GM12891 (cell line): Measurements from ENCODE around the gene EPGN.

ENCODE experiments used
- DNase-seq: peaks from one replicate; pipeline ENCODE4 v3.0.0; 2011; ENCODE audit warnings: low spot score; ENCODE audit not compliant: insufficient read length
- FAIRE-seq: peaks from 2 replicates; lab custom pipeline; 2011; peaks lifted over from hg19 to GRCh38; lab: Jason Lieb, UNC
- PAX5 ChIP-seq: IDR thresholded peaks from 2 replicates; pipeline ENCODE4 v1.6.1; 2011; ENCODE audit warnings: low read length, moderate library complexity, mild to moderate bottlenecking; ENCODE audit not compliant: insufficient read depth, severe bottlenecking
- POLR2A ChIP-seq: IDR thresholded peaks from 2 replicates; pipeline ENCODE4 v1.6.1; 2011; ENCODE audit warnings: low read depth, low read length, control low read depth
- POLR2AphosphoS5 ChIP-seq: IDR thresholded peaks from 2 replicates; pipeline ENCODE4 v1.6.1; 2011; ENCODE audit warnings: low read depth, low read length, control low read depth
- POU2F2 ChIP-seq: IDR thresholded peaks from 2 replicates; pipeline ENCODE4 v1.6.1; 2011; ENCODE audit warnings: low read depth, mild to moderate bottlenecking, control low read depth, low read length, moderate library complexity
- SPI1 ChIP-seq: IDR thresholded peaks from 2 replicates; pipeline ENCODE4 v1.6.1; 2011; ENCODE audit warnings: low read depth, low read length, control low read depth
- TAF1 ChIP-seq: IDR thresholded peaks from 2 replicates; pipeline ENCODE4 v1.6.1; 2011; ENCODE audit warnings: low read depth, low read length, control low read depth

Gene EPGN

DNA sequence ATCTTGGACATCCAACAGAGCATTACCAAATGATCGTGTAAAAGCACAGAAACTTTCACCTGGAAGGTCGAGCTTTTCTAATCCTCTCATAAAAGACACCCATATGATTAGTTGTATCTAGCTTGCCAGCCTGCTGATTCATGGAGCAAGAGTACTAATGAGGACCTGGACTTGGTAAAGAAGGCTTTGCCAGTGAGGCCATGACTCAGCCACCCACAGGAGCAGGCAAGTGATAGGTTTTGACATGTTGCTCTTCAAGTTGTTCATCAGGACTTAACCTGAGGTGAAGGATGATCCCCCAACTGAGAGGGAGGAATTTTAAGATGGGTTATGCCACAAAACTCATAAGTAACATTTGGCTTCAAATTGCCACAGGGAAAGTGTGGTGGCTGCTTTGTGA is 24.7 kb upstream of the EPGN start:
- FAIRE-seq (no peak), DNase-seq (no peak)
- no peak for TF ChIP-seq TAF1
- TF ChIP-seq PAX5: no peak
- TF ChIP-seq SPI1: no peak
- TF ChIP-seq POLR2AphosphoS5: no peak
- no peak for TF ChIP-seq POLR2A
- no peak for TF ChIP-seq POU2F2

- TF ChIP-seq POU2F2 (no peak), POLR2AphosphoS5 (no peak), TAF1 (no peak), POLR2A (no peak), SPI1 (no peak), PAX5 (no peak)
- FAIRE-seq: no peak
- DNase-seq: no peak
These were observed 24.2 kb upstream of the EPGN start for GRCh38 chr4:74284053-74284452.

GRCh38 chr4:74287164-74287563 is 21.1 kb upstream of the EPGN start:
- TF ChIP-seq PAX5 (no peak), POU2F2 (no peak), SPI1 (no peak), TAF1 (no peak), POLR2A (no peak), POLR2AphosphoS5 (no peak)
- DNase-seq: no peak
- no peak for FAIRE-seq

DNA sequence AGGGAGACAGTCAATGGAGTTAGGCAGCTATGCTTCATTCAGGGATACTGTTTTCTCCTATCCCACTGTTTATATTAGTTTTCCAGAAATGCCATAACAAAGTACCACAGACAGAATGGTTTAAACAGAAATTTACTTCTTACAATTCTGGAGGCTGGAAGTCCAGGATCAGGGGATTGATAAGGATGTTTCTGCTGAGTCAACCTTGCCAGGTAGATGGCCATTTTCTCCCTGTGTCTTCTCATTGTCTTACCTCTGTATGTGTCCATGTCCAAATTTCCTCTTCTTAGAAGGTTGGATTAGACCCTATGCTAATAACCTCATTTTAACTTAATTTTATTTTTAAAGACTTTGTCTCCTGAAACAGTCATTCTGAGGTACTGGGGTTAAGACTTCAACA is 20.5 kb upstream of the EPGN start:
- FAIRE-seq (no peak), DNase-seq (no peak)
- no peak for TF ChIP-seq PAX5
- TF ChIP-seq POLR2A: no peak
- no peak for TF ChIP-seq SPI1
- TF ChIP-seq TAF1: no peak
- TF ChIP-seq POLR2AphosphoS5: no peak
- TF ChIP-seq POU2F2: no peak

DNA sequence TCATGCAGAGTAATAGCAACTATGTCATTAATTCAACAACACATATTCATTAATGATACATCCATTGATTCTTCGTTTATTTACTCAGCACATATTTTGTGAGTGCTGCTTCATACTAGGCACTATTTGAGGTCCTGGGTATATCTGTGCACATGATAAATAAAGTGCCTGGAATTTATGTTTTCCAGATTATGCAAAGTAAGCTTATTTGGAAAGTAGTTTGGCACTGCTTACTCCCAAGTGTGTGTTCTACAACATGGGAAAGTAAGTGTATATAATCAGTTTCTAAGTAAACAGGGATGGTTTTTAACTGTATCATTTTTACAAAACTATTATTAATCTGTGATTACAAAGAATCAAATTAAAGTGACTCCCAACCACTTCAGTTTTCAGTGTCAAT is 16.8 kb upstream of the EPGN start:
- no peak for FAIRE-seq
- no peak for TF ChIP-seq POLR2AphosphoS5
- no peak for TF ChIP-seq SPI1
- TF ChIP-seq POLR2A: no peak

GRCh38 chr4:74292111-74292870 is 16.0 kb upstream of the EPGN start:
- DNase-seq (no peak), FAIRE-seq (no peak)
- TF ChIP-seq POU2F2 (no peak), POLR2AphosphoS5 (no peak), SPI1 (no peak), POLR2A (no peak), PAX5 (no peak), TAF1 (no peak)

More for the DNA sequence above, 16.8 kb upstream of the EPGN start:
- DNase-seq: no peak

GRCh38 chr4:74293558-74293957 is 14.7 kb upstream of the EPGN start:
- no peak for DNase-seq
- FAIRE-seq: no peak
- TF ChIP-seq PAX5 (no peak), POU2F2 (no peak)

GRCh38 chr4:74294681-74295080 is 13.6 kb upstream of the EPGN start:
- TF ChIP-seq POLR2A (no peak), PAX5 (no peak), POU2F2 (no peak), POLR2AphosphoS5 (no peak), TAF1 (no peak), SPI1 (no peak)
- DNase-seq: no peak
- FAIRE-seq: no peak

- FAIRE-seq: no peak
- TF ChIP-seq POLR2AphosphoS5 (no peak), POLR2A (no peak), TAF1 (no peak), SPI1 (no peak)
- DNase-seq: no peak
These were observed 10.7 kb upstream of the EPGN start for GRCh38 chr4:74297539-74297938.

- TF ChIP-seq SPI1 (no peak), POLR2A (no peak), POU2F2 (no peak), POLR2AphosphoS5 (no peak), TAF1 (no peak), PAX5 (no peak)
- DNase-seq (no peak), FAIRE-seq (no peak)
These were observed 4.1 kb upstream of the EPGN start for GRCh38 chr4:74304095-74304625.
